NCI-H748 (cell line): ENCODE results near the gene AGBL4.
"Not testable (repeated sequence)": the region's sequence is repeated elsewhere in the genome, so short reads cannot be mapped to it uniquely, and the experiment has no call there.

Experiments
- DNase-seq: peaks from one replicate; lab custom pipeline; 2025; ENCODE audit not compliant: unreplicated experiment; lab: John Stamatoyannopoulos, UW

AGBL4 gene

DNA sequence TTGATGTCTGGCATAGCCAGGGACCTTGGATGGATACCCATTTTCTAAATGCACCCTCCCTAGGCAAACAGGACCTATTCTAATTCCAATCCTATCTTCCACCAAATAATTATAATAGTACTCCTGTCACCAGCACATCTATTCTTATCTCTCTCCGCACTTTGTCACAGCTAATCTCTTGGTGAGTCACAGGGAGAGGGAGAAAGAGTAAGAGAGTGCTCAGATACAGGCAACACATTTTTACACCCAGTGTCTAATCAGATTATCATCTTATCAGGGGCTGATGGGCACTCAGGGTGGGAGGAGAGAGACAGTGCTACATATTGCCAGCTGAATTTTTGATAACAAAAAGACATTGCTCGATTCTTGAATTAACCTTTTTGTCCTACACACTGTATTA is 972.1 kb downstream of the AGBL4 start:
- no peak for DNase-seq

DNA sequence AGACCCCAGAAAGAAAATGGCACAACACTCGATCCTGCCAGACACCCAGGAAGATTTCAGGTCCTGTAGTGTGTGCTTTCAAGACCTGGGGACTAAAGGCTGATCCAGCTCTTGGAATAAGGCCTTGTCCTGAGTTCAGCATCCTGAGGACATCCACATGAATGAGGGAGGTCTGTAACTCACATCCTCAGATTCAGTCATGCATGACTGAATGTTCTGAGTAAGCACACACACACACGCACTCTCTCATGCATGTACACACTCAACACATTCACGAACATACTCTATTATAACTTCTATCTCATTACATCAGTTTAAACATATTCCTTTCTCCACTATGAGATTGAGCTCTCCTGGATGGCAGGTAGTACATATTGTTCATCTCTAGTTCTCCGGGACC is 973.7 kb downstream of the AGBL4 start:
- peak; percentile 24 for DNase-seq

DNA sequence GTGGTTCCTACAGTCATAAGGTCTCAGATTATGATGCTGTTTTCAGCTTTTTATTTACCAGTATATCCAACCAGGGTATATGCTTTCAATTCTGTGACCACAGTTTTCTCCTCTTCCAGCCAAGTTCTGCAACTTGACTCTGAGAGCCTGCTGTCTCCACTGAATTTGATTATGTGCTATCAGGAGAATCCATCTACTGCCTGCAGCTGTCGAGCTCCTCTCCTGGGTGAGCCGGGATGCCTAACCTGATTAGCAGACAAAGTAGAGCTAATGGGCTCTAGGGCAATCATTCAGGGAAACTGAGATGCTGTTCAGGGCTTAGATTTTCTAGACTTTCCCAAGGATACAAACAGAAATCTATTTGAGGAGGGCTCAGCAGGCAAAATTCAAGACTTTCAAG is 975.6 kb downstream of the AGBL4 start:
- no peak for DNase-seq

DNA sequence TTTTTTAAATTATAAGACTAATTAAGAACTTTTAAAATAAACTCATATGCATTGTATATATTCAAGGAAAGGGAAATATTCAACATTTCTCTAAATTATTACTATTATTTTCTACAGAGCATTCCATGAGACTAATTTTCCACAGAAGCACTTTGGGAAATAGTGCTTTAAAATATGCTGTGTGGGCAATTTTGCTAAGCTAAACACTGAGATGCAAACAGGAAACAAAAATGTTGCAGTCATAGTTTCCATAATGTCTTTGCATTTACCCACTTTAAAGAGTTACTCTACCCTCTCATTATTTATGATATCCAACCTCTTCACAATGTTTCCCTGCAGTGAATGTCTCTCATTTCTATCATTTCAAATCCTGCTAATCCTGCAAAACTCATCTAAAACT is 977.4 kb downstream of the AGBL4 start:
- DNase-seq = no peak

DNA sequence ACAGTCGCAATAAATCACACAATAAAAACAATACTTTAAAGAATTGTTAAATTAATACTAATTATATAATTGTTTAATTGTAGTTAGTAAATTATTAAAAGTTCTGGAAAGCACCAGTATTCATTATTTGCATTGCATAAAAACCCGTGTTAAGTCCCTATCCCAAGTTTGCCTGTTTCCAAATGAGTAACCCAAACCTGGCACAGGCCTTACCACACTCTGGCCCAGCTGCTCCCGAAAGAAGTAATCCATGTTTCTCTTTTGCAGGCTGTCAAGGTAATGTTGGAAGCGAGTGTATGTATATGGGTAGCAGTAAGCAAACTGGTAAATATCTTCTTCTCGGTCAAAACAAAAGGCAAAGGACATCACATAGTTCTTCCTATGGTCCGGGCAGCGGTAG is 978.4 kb downstream of the AGBL4 start:
- DNase-seq = no peak

DNA sequence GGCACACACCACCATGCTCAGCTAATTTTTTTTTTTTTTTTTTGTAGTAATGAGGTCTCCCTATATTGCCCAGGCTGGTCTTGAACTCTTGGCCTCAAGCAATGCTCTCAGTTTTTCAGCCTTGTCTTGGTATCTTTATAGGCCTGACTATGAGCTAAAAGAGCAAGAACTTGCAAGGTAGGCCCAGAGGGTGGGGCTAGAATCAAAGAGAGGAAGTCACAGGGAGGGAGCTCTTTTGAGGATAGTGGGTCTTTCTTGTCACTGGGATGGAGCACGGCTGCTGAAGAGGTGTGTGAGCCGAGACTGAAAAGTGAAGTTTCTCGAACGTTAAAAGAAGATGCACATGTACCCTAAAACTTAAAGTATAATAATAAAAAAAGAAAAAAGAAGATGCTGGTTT is 987.1 kb downstream of the AGBL4 start:
- peak; percentile 40 for DNase-seq

DNA sequence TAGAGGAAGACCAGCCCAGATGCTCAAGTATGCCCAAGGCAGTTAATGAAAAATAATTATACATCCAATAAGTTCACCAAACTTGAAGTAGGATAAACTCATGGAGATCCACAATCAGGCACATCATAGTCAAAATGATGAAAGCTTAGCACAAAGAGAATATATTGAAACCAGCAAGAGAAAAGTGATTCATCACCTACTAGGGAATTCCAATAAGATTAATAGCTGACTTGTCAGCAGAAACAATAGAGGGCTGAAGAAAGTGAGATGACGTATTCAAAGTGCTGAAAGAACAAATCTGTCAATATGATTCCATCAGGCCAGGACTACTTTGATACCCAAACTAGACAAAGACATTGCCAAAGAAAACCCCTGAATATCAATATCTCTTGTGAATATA is 995.4 kb downstream of the AGBL4 start:
- DNase-seq = no peak

DNA sequence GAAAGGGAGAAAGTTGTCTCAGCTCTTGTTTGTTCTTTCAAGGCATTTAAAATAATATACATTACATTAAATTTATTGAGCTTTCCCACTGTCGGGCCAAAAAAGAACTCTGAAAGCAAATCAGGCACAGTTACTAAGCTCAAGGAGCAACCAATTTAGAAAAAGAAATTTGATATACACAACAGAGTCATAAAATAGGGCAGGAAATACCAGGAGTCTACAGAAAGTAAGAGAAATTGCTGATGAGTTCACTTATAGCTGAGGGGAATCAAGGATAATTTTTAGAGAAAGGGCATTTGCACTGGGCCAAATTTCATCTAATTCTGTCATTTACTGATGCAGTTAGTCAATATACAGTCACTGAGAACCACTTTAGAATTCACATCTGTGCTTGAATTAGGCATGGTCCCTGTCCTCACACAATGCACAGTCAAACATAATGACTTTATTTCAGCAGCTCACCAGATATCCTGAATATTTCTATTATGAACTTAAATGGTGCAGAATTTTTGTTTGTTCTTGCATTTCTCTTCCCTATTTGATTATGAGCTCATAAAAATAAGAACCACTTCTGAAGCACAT is 997.4 kb downstream of the AGBL4 start:
- DNase-seq = no peak

DNA sequence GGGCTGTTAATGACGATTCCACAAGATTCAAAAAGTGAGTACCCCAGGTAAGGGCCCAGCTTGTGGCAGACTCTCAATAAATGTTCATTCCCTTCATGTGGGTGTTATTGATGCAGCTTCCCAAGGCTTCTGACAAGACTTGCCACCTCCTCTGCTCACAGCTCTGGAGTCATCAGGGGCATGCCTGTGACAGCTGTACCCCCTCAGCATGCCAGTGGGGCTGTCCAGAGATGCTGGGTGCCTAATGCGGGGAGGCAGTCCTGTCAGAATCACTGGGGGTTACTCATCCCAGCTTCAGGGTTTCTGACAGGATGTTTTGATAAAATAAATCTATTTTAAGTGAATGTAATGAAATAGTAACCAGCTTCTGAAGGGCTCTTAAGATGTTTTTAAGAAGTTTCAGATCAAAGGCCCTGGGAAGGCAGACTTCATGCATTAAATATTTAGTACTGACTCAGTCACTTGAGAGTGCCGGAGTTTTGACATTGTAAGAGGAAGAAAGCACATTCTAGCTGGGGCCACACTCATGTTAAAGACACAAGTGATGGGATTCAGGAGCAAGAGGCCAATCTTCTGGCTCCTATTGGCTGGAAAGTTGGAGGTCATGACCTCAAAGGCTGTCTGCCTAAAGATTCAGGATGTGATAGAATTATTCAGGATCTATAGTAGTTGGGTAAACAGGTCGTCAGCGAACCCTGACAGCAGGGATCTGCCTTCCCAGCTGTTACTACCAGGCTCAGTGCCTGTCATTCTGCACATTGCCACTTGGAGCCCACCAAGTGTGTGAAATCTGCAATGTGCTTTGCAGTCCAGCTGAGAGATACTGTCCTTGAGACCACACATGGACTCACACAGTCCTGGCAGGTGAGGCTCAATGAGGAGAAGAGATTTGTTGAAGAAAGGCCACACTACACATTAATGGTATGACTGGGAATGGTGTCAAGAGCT is 1007.5 kb downstream of the AGBL4 start:
- DNase-seq = peak; percentile 12

DNA sequence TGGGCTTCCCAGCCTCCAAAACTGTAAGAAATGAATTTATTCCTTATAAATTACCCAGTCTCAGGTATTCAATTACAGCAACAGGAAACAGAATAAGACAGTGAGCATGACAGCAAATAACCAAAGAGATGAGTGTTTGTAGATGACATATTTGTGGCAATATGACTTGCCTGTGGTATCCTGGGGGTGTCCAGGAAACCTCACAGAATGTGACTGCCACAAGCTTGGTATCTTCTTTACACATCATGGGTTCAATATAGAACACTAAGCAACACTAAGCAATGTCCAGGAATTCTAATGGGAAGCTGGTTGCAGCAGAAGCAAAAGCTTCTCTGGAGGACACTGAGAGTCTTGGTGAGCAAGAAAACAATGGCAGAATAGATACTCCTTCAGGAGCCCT is 1010.7 kb downstream of the AGBL4 start:
- peak; percentile 5 for DNase-seq

DNA sequence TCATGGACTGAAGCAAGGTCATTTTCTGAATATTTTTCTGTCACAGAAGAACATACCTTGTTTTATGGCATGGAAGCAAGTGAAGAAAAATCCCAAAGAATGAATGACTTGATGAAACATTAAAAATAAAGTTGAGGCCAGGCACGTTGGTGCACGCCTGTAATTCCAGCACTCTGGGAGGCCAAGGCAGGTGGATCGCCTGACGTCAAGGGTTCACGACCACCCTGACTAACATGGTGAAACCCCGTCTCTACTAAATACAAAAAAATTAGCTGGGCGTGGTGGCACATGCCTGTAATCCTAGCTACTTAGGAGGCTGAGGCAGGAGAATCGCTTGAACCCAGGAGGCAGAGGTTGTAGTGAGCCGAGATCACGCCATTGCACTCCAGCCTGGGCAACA is 1020.8 kb downstream of the AGBL4 start:
- not testable (repeated sequence) for DNase-seq

DNA sequence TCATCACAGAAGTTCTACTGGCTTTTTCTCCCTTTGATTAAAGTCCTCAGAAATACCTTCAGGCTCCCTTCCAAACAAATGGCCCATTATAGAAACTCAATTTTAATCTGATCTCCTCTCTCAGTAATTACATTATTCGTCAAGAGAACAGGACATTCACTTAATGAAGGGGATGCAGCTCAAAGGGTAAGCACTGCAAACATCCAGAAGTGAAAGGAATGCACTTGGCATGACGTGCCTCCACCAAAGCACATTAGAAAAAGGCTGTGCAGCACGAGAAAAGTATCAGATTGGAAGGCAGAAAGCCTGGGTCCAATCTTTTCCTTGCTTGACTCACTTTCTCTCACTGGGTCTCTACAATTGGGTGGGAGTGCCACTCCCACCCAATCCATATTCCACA is 1024.4 kb downstream of the AGBL4 start:
- no peak for DNase-seq

DNA sequence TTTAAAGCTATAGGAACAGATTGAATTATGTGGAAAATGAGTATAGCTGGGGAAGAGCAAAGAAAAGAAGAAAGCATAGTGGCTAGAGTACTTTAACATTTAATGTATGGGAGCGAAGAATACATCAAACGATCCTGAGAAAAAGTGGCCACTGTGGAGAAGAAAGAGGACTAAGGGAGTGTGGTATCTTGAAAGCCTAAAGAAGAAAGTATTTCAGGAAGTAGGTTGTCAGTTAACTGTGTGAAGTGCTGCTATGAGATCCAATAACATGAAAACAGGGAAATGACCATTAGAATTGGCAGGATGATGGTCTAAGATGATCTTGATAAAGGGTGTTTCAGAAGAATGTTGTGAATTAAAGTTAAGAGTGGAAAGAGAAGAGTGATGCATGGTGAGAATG is 1027.4 kb downstream of the AGBL4 start:
- no peak for DNase-seq

DNA sequence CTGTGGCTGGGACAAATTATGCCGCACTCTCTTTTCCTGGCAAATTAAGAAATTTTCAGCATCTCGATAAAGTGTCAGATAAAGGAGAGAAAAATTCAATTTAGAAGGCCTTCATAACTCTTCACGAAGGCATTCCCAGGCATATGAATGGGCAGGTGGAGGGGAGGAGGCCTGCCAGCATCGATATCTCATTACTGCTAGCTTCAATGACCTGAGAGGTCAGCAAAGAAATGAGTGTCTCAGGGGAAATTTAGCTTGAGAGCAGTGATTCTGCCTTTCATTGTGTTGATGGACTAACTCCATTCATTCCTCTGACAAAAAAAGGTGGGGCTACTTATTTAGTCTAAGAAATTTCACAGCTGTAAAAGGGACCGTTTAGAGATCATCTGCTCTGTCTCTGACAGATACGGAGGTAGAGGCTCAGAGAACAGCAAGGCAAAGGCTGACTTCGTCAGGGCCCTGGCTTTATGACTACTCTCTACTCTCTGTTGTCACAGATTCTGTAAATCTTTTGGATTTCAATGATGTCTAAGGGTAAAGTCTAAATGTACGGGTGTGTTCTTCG is 1035.0 kb downstream of the AGBL4 start:
- DNase-seq = no peak

DNA sequence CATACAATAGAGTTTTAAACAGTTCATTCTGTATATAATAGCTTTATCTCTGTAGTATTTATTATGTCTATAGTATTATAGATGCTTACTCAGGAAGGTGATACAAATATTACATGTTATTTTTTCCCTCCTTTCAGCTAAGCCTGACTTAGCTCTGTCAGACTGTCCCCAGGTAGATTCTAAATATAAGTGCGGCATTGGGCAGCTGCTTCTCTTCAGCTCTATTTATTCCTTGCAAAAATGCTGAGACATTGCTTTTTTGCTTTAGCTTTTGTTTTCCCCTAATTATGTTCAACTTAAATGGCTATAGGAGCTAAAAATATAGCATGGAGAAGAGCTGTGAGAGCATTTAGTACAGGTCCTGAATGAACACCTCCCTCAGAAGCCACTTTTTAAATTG is 1043.8 kb downstream of the AGBL4 start:
- no peak for DNase-seq

DNA sequence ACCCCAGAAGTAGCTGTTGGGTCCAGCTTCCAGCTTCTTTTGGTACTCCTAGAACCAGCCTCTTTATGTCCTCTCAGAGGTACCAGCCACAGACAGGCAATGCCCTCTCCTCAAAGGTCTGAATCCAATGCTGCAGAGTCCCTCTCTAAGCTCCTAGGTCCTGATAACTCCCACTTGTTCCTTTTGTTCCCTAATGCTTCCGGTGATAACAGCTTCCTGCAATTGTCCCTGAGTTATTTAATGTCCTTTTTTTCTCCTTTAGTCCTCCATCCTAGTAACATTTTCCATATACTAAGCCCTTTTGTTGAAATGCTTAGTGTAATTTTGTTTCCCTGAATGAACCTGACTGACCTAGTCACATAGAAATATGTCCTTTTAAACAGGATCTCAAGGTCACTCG is 1045.3 kb downstream of the AGBL4 start:
- DNase-seq = peak; percentile 57

DNA sequence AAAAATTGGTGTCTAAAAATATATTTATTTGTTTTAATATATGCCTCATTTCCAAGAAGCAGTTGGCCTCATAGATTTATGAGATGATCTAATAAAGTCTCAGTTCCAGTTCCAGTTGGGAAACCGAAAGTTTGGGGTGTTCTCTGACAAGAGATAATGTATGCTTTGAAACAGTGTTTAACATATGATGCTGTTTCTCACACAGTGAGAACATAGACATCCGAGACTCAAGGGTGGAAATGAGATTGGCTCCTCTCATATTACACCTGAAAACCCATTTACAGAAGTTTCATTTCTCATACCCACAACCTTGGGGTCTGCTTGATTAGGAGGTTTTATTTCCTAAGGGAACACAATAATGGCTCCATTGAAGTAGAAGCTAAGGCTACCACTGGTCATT is 1046.5 kb downstream of the AGBL4 start:
- no peak for DNase-seq

DNA sequence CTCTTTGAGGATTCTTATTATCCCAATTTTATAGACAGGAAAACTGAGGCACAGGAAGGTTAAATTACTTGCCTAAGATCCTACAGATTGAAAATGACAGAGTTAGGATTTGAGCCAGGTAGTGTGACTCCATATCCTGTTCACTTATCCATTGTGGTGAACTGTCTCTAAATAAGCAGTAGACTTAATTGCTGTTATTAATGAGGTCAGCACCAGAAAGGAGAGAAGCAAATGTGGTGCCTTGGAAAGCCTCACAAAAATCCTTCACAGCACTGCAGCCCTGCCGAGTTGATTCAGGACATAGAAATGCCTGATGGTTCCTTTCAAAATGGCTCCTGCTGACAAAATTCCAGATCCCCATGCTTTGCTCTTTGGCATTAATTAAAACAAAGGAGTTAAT is 1053.8 kb downstream of the AGBL4 start:
- no peak for DNase-seq

DNA sequence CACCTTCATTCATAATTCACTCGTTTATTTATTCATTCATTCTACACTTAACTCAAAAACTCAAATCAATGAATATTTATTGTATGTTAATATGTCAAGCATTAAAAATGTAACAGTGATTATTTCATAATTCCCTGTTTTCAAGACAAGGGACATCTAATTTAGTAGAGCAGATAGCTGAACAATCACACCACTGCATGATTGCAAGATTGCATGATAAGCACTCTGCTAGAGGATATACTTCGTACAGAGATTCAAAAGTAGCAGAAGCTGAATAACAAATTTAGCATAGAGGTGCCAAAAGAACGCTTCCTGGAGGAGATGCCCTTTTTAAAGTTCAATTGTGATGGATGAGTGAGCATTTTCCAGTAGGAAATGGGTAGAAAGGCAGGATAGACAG is 1056.4 kb downstream of the AGBL4 start:
- DNase-seq = no peak

DNA sequence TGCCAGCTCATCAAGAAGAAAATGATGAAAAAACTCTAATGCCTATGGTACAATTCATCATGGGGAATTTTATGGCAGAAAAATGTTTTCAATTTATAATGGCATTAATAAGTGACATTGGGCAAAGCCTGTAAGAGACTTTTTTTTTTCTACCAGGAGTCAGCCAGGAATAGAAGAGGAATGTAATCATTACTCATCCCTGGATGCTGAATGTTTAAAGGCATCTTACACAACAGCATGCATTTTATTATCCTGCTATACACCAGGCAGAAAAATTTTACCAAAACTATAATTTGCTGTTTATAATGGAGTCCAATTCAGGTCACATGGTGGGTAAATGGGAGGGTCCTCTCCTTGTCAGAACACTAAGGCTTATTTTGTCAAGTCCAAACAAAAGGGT is 1057.2 kb downstream of the AGBL4 start:
- DNase-seq = no peak

DNA sequence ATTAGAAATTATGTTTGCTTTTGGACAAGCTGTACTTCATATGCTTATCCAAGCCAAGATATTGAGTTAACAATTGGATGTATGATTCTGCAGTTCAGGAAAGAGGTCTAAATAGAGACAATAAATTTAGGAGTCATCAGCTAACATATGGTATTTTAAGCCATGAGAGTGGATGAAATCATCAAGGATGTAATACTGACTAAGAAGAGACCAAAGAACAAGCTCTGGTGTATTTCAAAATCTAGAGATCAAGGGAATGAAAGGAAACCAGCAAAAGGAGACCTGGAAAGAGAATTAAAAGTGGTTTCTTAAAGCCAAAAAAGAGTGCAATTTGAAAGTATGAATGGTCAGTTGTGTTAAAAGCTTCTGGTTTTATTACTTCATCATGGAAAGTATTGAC is 1063.4 kb downstream of the AGBL4 start:
- no peak for DNase-seq

DNA sequence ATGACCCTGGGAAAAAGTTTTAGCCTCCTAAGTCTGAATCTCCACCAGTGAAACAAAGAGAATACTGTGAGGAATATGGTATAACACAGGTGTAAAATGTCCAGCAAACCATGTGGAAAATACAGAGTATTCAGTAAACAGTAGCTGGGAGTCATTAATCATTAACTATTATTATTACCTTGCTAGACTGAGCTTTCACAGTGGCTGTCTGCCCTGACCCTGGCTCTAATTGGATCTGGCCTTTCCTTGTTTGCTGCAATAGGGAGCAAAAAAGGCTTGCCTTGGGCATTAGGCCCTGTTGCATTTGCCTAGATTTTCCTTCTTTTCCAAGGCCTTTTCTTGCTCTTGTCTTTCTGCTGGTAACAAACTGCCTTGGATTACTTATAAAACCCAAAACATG is 1068.0 kb downstream of the AGBL4 start:
- no peak for DNase-seq
